Brain microvascular endothelial cell (primary cell): Measurements from ENCODE around the gene MYO6.

Experiments used
- DNase-seq: peaks from one replicate; pipeline ENCODE4 v3.0.0-alpha.2; 2020
- H3K27ac ChIP-seq: fragments of 250-450 bp; sonication (Bioruptor Pico); 2 replicates; pipeline ENCODE4 v1.5.1; 2020; ENCODE audit warnings: mild to moderate bottlenecking, moderate library complexity
- H3K27me3 ChIP-seq: fragments of 250-450 bp; sonication (Bioruptor Pico); replicated peaks from 2 replicates; pipeline ENCODE4 v1.5.1; 2020; ENCODE audit warnings: mild to moderate bottlenecking
- H3K36me3 ChIP-seq: fragments of 250-450 bp; sonication (Bioruptor Pico); replicated peaks from 2 replicates; pipeline ENCODE4 v1.5.1; 2020; ENCODE audit warnings: mild to moderate bottlenecking
- H3K4me3 ChIP-seq: 2 replicates; pipeline ENCODE4 v1.5.1; 2011; ENCODE audit warnings: low read depth, mild to moderate bottlenecking, control low read depth, low read length, moderate library complexity
- CTCF ChIP-seq: IDR thresholded peaks from 2 replicates; pipeline ENCODE4 v1.5.1; 2011; ENCODE audit warnings: low read depth, mild to moderate bottlenecking, moderate library complexity, low read length, control low read depth, inconsistent platforms; ENCODE audit errors: missing control alignments
- in situ Hi-C: cut with HindIII; loops from 2 replicates; pipeline ENCODE4 v1.10.0; 2017; ENCODE audit warnings: low sequenced_read_pairs, low pct_ligation_motif_present

MYO6 gene

GRCh38 chr6:75936682-75937081 lies 187.6 kb downstream of the MYO6 start:
- Histone ChIP-seq H3K4me3 (no peak overlapping the region), H3K27ac (no peak overlapping the region), H3K27me3 (no peaks in the 10 kb centered on the region), H3K36me3 (no peaks in the 10 kb centered on the region)
- no peak for DNase-seq
- in situ Hi-C loops: loop anchor here (25.0 kb wide), 1 partner anchor 1526 kb away; the partner anchor contains the start of gene HTR1B
- no peak for TF ChIP-seq CTCF

- in situ Hi-C loops: loop anchor here (25.0 kb wide), 1 partner anchor 1524 kb away; the partner anchor contains the start of gene HTR1B
Observed at GRCh38 chr6:75937846-75938245, 188.8 kb downstream of the MYO6 start.

GRCh38 chr6:75940564-75940963 lies 191.5 kb downstream of the MYO6 start:
- Histone ChIP-seq H3K27ac (no peak overlapping the region), H3K4me3 (no peak overlapping the region), H3K36me3 (no peaks in the 10 kb centered on the region), H3K27me3 (no peaks in the 10 kb centered on the region)
- no peak for DNase-seq
- in situ Hi-C loops: loop anchor here (25.0 kb wide), 1 partner anchor 1522 kb away; the partner anchor contains the start of gene HTR1B
- TF ChIP-seq CTCF: no peak

More at GRCh38 chr6:75937846-75938245, 188.8 kb downstream of the MYO6 start:
- Histone ChIP-seq H3K36me3 (no peaks in the 10 kb centered on the region), H3K4me3 (no peak overlapping the region), H3K27ac (no peak overlapping the region), H3K27me3 (no peaks in the 10 kb centered on the region)
- TF ChIP-seq CTCF: no peak
- DNase-seq: no peak

GRCh38 chr6:75941509-75941908 lies 192.5 kb downstream of the MYO6 start:
- Histone ChIP-seq H3K4me3 (no peak overlapping the region), H3K36me3 (no peaks in the 10 kb centered on the region), H3K27ac (no peak overlapping the region), H3K27me3 (no peaks in the 10 kb centered on the region)
- DNase-seq: no peak
- in situ Hi-C loops: loop anchor here (25.0 kb wide), 1 partner anchor 1521 kb away; the partner anchor contains the start of gene HTR1B
- no peak for TF ChIP-seq CTCF

GRCh38 chr6:75943381-75943780 lies 194.3 kb downstream of the MYO6 start:
- no peak for DNase-seq
- in situ Hi-C loops: loop anchor here (25.0 kb wide), 1 partner anchor 1519 kb away; the partner anchor contains the start of gene HTR1B
- H3K4me3 ChIP-seq: no peak overlapping the region
- H3K27me3 ChIP-seq: no peaks in the 10 kb centered on the region
- TF ChIP-seq CTCF: no peak
- no peak overlapping the region for H3K27ac ChIP-seq
- H3K36me3 ChIP-seq: no peaks in the 10 kb centered on the region
